ENCODE measurements around the gene SPTB.
"Not testable (repeated sequence)": the region's sequence is repeated elsewhere in the genome, so short reads cannot be mapped to it uniquely, and the experiment has no call there.

The SPTB gene

GRCh38 chr14:64815257-64815656 lies 64.5 kb downstream of the SPTB start:
- DNase-seq = no peak

GRCh38 chr14:64812412-64812811 lies 67.3 kb downstream of the SPTB start:
- DNase-seq = peak; percentile 38 to 51

- no peak for DNase-seq
These were observed 68.0 kb downstream of the SPTB start for GRCh38 chr14:64811676-64812075.

- DNase-seq = no peak
These were observed 71.3 kb downstream of the SPTB start for GRCh38 chr14:64808449-64808848.

GRCh38 chr14:64807551-64807950 lies 72.2 kb downstream of the SPTB start:
- DNase-seq = no peak

- DNase-seq = no peak
These were observed 72.7 kb downstream of the SPTB start for GRCh38 chr14:64806862-64807495.

- DNase-seq = no peak
These were observed 73.4 kb downstream of the SPTB start for GRCh38 chr14:64806202-64806861.

- not testable (repeated sequence) for DNase-seq
These were observed 74.1 kb downstream of the SPTB start for GRCh38 chr14:64805646-64806045.

- no peak for DNase-seq
These were observed 74.9 kb downstream of the SPTB start for GRCh38 chr14:64804754-64805260.

- no peak for DNase-seq
These were observed 77.9 kb downstream of the SPTB start for GRCh38 chr14:64801800-64802199.

- DNase-seq = no peak
These were observed 78.7 kb downstream of the SPTB start for GRCh38 chr14:64801046-64801445.

GRCh38 chr14:64800000-64800399 lies 79.7 kb downstream of the SPTB start:
- no peak for DNase-seq

GRCh38 chr14:64799555-64799954 lies 80.2 kb downstream of the SPTB start:
- DNase-seq = no peak

- DNase-seq = no peak
These were observed 83.3 kb downstream of the SPTB start for GRCh38 chr14:64796369-64796768.

- no peak for DNase-seq
These were observed 83.8 kb downstream of the SPTB start for GRCh38 chr14:64795921-64796320.

GRCh38 chr14:64795211-64795610 lies 84.5 kb downstream of the SPTB start:
- DNase-seq = no peak

- DNase-seq = no peak
These were observed 86.7 kb downstream of the SPTB start for GRCh38 chr14:64792871-64793560.

GRCh38 chr14:64792231-64792630 lies 87.5 kb downstream of the SPTB start:
- no peak for DNase-seq

- DNase-seq = no peak
These were observed 89.2 kb downstream of the SPTB start for GRCh38 chr14:64790478-64790877.

- no peak for DNase-seq
These were observed 90.0 kb downstream of the SPTB start for GRCh38 chr14:64789696-64790095.

- DNase-seq = no peak
These were observed 91.0 kb downstream of the SPTB start for GRCh38 chr14:64788706-64789105.

- DNase-seq = no peak
These were observed 92.1 kb downstream of the SPTB start for GRCh38 chr14:64787619-64788018.

GRCh38 chr14:64786296-64787149 lies 93.2 kb downstream of the SPTB start:
- DNase-seq = no peak

Measured in activated CD4-positive, alpha-beta T cell treated with anti-CD3 and anti-CD28 coated beads for 4 hours (primary cell).